ENCODE results near the gene ZFAND3. TPM values are rescaled to one million over a fixed set of nuclear protein-coding genes. Genes with fewer than 3 reads are reported as not detected.

Gene ZFAND3
- total and polyA plus RNA-seq, 2 donors (not counting 1 experiment from before 2014, with no cell fraction given), result 13.5 to 58.3 TPM

DNA sequence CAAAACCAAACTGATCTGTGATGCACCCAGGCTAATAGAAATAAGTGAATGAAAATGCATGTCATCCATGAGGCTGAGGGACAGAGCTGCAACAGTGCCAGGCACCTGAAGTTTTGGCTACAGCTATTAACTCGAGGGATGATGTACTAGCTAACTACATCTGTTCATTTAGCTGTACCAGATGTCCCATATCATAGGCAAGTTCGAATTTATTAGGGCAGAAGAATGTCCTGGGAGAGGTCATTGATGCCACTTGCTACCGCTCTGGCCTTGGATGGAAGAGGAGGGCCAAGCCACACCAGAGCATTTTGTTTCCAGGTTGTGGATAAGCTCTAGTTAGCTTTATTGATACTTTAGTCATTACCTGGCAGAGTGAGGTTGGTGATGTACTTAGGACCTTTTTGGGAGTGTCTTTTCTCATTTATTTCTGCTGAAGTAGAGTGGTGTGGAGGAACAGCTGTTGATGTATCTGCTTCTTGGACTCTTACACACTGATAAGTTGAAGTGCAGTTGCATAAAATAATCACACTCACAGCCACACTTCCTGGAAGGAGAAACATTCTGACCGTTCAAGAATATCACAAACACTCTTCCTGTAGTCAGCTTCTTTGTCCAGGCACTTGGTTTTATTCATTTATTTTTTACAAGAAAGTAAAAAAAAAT lies 8.2 kb downstream of the ZFAND3 start:
- no peaks in the 10 kb centered on the region for H3K9me3 ChIP-seq (ENCODE audit: control extremely low read depth in 1 of 3, control insufficient read depth in 2 of 3, insufficient read depth in 1 of 3, low read length in 2 of 3)
- H3K4me3 ChIP-seq (ENCODE audit: control extremely low read depth in 1 of 5, extremely low read depth in 1 of 5, insufficient read depth in 1 of 5, low read depth in 2 of 5, low read length in 4 of 5), result no peak overlapping the region
- no peak for TF ChIP-seq EZH2 (IDR thresholded peaks at IDR 0.05; ENCODE audit: borderline replicate concordance, insufficient read depth, low read depth, low read length, poor library complexity, severe bottlenecking)
- TF ChIP-seq, protein P1, sequence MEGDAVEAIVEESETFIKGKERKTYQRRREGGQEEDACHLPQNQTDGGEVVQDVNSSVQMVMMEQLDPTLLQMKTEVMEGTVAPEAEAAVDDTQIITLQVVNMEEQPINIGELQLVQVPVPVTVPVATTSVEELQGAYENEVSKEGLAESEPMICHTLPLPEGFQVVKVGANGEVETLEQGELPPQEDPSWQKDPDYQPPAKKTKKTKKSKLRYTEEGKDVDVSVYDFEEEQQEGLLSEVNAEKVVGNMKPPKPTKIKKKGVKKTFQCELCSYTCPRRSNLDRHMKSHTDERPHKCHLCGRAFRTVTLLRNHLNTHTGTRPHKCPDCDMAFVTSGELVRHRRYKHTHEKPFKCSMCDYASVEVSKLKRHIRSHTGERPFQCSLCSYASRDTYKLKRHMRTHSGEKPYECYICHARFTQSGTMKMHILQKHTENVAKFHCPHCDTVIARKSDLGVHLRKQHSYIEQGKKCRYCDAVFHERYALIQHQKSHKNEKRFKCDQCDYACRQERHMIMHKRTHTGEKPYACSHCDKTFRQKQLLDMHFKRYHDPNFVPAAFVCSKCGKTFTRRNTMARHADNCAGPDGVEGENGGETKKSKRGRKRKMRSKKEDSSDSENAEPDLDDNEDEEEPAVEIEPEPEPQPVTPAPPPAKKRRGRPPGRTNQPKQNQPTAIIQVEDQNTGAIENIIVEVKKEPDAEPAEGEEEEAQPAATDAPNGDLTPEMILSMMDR (IDR thresholded peaks at IDR 0.05), result no peak
- peak overlapping the region in 1 of 2 donors; percentile 1 for H3K27ac ChIP-seq (ENCODE audit: low read length in 2 of 2)
- DNase-seq (no peak), ATAC-seq (ENCODE audit: low read depth) (no peak)
- H3K4me1 ChIP-seq (ENCODE audit: control insufficient read depth in 2 of 2, insufficient read depth in 2 of 2, low read length in 2 of 2), result peaks cover 27 to 32% of the 10 kb centered on the region in 2 donors
- Mint-ChIP-seq H3K9me3 (ENCODE audit: insufficient read depth) (no peaks in the 10 kb centered on the region), H3K4me1 (peaks cover 69% of the 10 kb centered on the region), H3K27me3 (no peaks in the 10 kb centered on the region), H3K4me3 (no peak overlapping the region), H3K27ac (no peak overlapping the region)
- no peaks in the 10 kb centered on the region for H3K36me3 ChIP-seq (replicated peaks in 1 of 2; ENCODE audit: control extremely low read depth in 1 of 2, control insufficient read depth in 1 of 2, extremely low read depth in 1 of 2, insufficient read depth in 2 of 2, low read length in 1 of 2)
- intact Hi-C loops (cut with micrococcal nuclease), result loop anchor here (10.0 kb wide), 1 partner anchor 157 kb away; no protein-coding TSS in a partner anchor
- WGBS (ENCODE audit: insufficient coverage), result 100% methylated on average over 2 of the region's 4 CpGs
- H3K4me2 ChIP-seq (replicated peaks; ENCODE audit: low read depth, low read length, poor library complexity, severe bottlenecking), result no peak overlapping the region
- no peak overlapping the region for H2AFZ ChIP-seq (ENCODE audit: insufficient read depth, low read depth, low read length, poor library complexity, severe bottlenecking)
- H3K79me2 ChIP-seq (ENCODE audit: control insufficient read depth, insufficient read depth, low read length), result peaks cover 96% of the 10 kb centered on the region
- peaks cover 73% of the 10 kb centered on the region for H4K20me1 ChIP-seq (ENCODE audit: control insufficient read depth, insufficient read depth, low read length, poor library complexity, severe bottlenecking)
- CTCF ChIA-PET, result interaction anchor here (0.9 to 1.3 kb wide), 2 partner anchors 31 to 54 kb away, joined by 3 to 6 read pairs; no protein-coding TSS in a partner anchor
- POLR2A ChIA-PET, result interaction anchor here (0.5 kb wide), 1 partner anchor 97 kb away, joined by 6 read pairs; no protein-coding TSS in a partner anchor
- no peaks in the 10 kb centered on the region for H3K27me3 ChIP-seq (replicated peaks in 1 of 4; ENCODE audit: control extremely low read depth in 1 of 4, control insufficient read depth in 3 of 4, insufficient read depth in 4 of 4, low read length in 3 of 4)
- no peak overlapping the region for H3K9ac ChIP-seq (ENCODE audit: low read length)

DNA sequence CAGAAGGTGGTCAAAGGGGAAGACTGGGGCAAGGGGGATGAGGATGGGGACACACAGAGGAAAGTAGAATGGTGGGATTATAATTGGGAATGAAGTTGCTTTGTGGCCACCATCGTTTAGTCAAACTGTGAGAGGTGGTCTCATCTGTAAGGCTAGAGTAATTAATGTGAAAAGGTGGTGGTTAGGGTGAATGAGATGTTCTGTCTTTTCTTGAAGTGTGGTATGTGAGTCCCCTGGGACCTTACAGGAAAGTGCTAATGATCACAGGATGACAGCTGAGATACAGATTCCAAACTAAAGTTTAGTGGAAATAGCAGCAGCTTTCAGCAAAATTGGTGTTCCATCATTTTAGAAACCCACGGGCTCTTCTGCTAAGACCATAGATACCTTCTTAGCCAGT lies 10.7 kb downstream of the ZFAND3 start:
- ATAC-seq (ENCODE audit: low read depth) (peak; percentile 70), DNase-seq (peak; percentile 46)
- Histone ChIP-seq H3K9me3 (ENCODE audit: control extremely low read depth in 1 of 3, control insufficient read depth in 2 of 3, insufficient read depth in 1 of 3, low read length in 2 of 3) (peaks cover 0 to 6% (median 0%) of the 10 kb centered on the region in 3 donors), H3K9ac (ENCODE audit: low read length) (no peak overlapping the region), H4K20me1 (ENCODE audit: control insufficient read depth, insufficient read depth, low read length, poor library complexity, severe bottlenecking) (peaks cover 81% of the 10 kb centered on the region), H2AFZ (ENCODE audit: insufficient read depth, low read depth, low read length, poor library complexity, severe bottlenecking) (no peak overlapping the region), H3K4me1 (ENCODE audit: control insufficient read depth in 2 of 2, insufficient read depth in 2 of 2, low read length in 2 of 2) (peaks cover 27 to 32% of the 10 kb centered on the region in 2 donors), H3K4me3 (ENCODE audit: control extremely low read depth in 1 of 5, extremely low read depth in 1 of 5, insufficient read depth in 1 of 5, low read depth in 2 of 5, low read length in 4 of 5) (no peak overlapping the region), H3K36me3 (replicated peaks in 1 of 2; ENCODE audit: control extremely low read depth in 1 of 2, control insufficient read depth in 1 of 2, extremely low read depth in 1 of 2, insufficient read depth in 2 of 2, low read length in 1 of 2) (peaks cover 0 to 1% of the 10 kb centered on the region in 2 experiments), H3K79me2 (ENCODE audit: control insufficient read depth, insufficient read depth, low read length) (peaks cover 100% of the 10 kb centered on the region), H3K27ac (ENCODE audit: low read length in 2 of 2) (no peak overlapping the region), H3K4me2 (replicated peaks; ENCODE audit: low read depth, low read length, poor library complexity, severe bottlenecking) (peak overlapping the region; percentile 27), H3K27me3 (replicated peaks in 1 of 4; ENCODE audit: control extremely low read depth in 1 of 4, control insufficient read depth in 3 of 4, insufficient read depth in 4 of 4, low read length in 3 of 4) (no peaks in the 10 kb centered on the region)
- ChIA-PET CTCF (no interaction called here), POLR2A (no interaction called here)
- no peak for TF ChIP-seq EZH2 (IDR thresholded peaks at IDR 0.05; ENCODE audit: borderline replicate concordance, insufficient read depth, low read depth, low read length, poor library complexity, severe bottlenecking)
- TF ChIP-seq, protein P1 (IDR thresholded peaks at IDR 0.05), result no peak
- Mint-ChIP-seq H3K27ac (no peak overlapping the region), H3K4me3 (peak overlapping the region; percentile 38), H3K27me3 (no peaks in the 10 kb centered on the region), H3K4me1 (peaks cover 56% of the 10 kb centered on the region), H3K9me3 (ENCODE audit: insufficient read depth) (no peaks in the 10 kb centered on the region)
- intact Hi-C loops (cut with micrococcal nuclease), result no loop called here
- 28% methylated on average over 2 of the region's 2 CpGs for WGBS (ENCODE audit: insufficient coverage)
